Prostate gland (tissue), 2 donors: ENCODE data around the gene PTPRD. TPM values are rescaled to one million over a fixed set of nuclear protein-coding genes. Genes with fewer than 3 reads are reported as not detected.

Experiments used
- DNase-seq: peaks from one replicate; pipeline ENCODE4 v3.0.0-alpha.2; 2019; ENCODE audit warnings: low spot score
- H3K27ac ChIP-seq, 2 donors: fragments of 200-600 bp; sonication (generic); 2 replicates each; pipeline ENCODE4 v1.5.1; 2017 to 2019
- H3K27me3 ChIP-seq: fragments of 200-600 bp; sonication (generic); replicated peaks from 2 replicates; pipeline ENCODE4 v1.5.1; 2019; ENCODE audit not compliant: insufficient read depth
- H3K36me3 ChIP-seq, 2 donors: fragments of 200-600 bp; sonication (generic); 1 replicate in 1 of 2; 2 replicates in 1 of 2; pipeline versions ENCODE4 v1.5.1 to v1.8.1; 2017 to 2019
- H3K4me1 ChIP-seq: fragments of 200-600 bp; sonication (generic); replicated peaks from 2 replicates; pipeline ENCODE4 v1.5.1; 2019
- H3K4me3 ChIP-seq, 2 donors: fragments of 200-600 bp; sonication (generic); 2 replicates each; pipeline ENCODE4 v1.5.1; 2017 to 2019
- H3K9me3 ChIP-seq: fragments of 200-600 bp; sonication (generic); 2 replicates; pipeline ENCODE4 v1.5.1; 2017
- CTCF ChIP-seq, 4 experiments: fragments of 200-600 bp in 2 of 4; fragments of 450-650 bp in 2 of 4; sonication (generic) in 2 of 4; IDR thresholded peaks; 1 replicate in 3 of 4; 2 replicates in 1 of 4; pipeline ENCODE4 v1.5.1; 2016 to 2019; ENCODE audit warnings: antibody characterized with exemption in 4 of 4, mild to moderate bottlenecking in 2 of 4, moderate library complexity in 2 of 4
- POLR2A ChIP-seq: fragments of 450-650 bp; IDR thresholded peaks from one replicate; pipeline ENCODE4 v1.6.1; 2016; ENCODE audit warnings: antibody characterized with exemption, mild to moderate bottlenecking
- POLR2AphosphoS5 ChIP-seq: sonication (generic); formaldehyde crosslinking; IDR thresholded peaks from one replicate; pipeline ENCODE4 v1.6.1; 2017; ENCODE audit warnings: antibody characterized with exemption
- WGBS: methylation state at CpG from one replicate; pipeline ENCODE4 v1.1.5; 2018; 5-methylcytosine and 5-hydroxymethylcytosine counted together
- intact Hi-C: fragments of 100-400 bp; cut with DNase I; formaldehyde crosslinking; loops from one replicate; pipeline ENCODE4 v1.14.2; 2022
- total RNA-seq, 2 donors: library from RNA; depleted of rRNA; stranded (reverse); fragments of >200 nt; gene quantifications; one replicate each; pipeline ENCODE4 v1.1.0, GENCODE V29; 2016

Gene PTPRD
- total RNA-seq, 2 donors from 2014 or later: 5.8 to 23.1 TPM

- Histone ChIP-seq H3K36me3 (no peaks in the 10 kb centered on the region), H3K9me3 (no peaks in the 10 kb centered on the region), H3K4me3 (no peak overlapping the region), H3K4me1 (no peaks in the 10 kb centered on the region), H3K27ac (no peak overlapping the region), H3K27me3 (no peaks in the 10 kb centered on the region)
- TF ChIP-seq POLR2AphosphoS5 (no peak), CTCF (IDR thresholded peaks at IDR 0.05) (no peak), POLR2A (no peak)
- DNase-seq: no peak
- 44% methylated on average over 3 of the region's 3 CpGs for WGBS
- intact Hi-C loops: no loop called here
Observed at GRCh38 chr9:8651846-8652215, 1961.0 kb downstream of the PTPRD start.

GRCh38 chr9:8651070-8651845 lies 1961.5 kb downstream of the PTPRD start:
- Histone ChIP-seq H3K36me3 (no peaks in the 10 kb centered on the region), H3K9me3 (no peaks in the 10 kb centered on the region), H3K4me3 (no peak overlapping the region), H3K4me1 (no peaks in the 10 kb centered on the region), H3K27ac (no peak overlapping the region), H3K27me3 (no peaks in the 10 kb centered on the region)
- TF ChIP-seq POLR2AphosphoS5 (no peak), CTCF (IDR thresholded peaks at IDR 0.05) (no peak)
- DNase-seq: no peak
- 75% methylated on average over 10 of the region's 10 CpGs for WGBS
- intact Hi-C loops: no loop called here

- no peaks in the 10 kb centered on the region for H3K9me3 ChIP-seq
- H3K27ac ChIP-seq: no peak overlapping the region
- TF ChIP-seq CTCF (IDR thresholded peaks at IDR 0.05) (no peak), POLR2AphosphoS5 (no peak), POLR2A (no peak)
- 84% methylated on average over 4 of the region's 4 CpGs for WGBS
- no peak overlapping the region for H3K4me3 ChIP-seq
- intact Hi-C loops: no loop called here
- no peaks in the 10 kb centered on the region for H3K36me3 ChIP-seq
- H3K27me3 ChIP-seq: no peaks in the 10 kb centered on the region
- no peak for DNase-seq
- H3K4me1 ChIP-seq: no peaks in the 10 kb centered on the region
Observed at GRCh38 chr9:8649807-8650206, 1963.0 kb downstream of the PTPRD start.

GRCh38 chr9:8649160-8649559 lies 1963.6 kb downstream of the PTPRD start:
- no peaks in the 10 kb centered on the region for H3K9me3 ChIP-seq
- TF ChIP-seq CTCF (IDR thresholded peaks at IDR 0.05) (no peak), POLR2AphosphoS5 (no peak), POLR2A (no peak)
- H3K4me3 ChIP-seq: no peak overlapping the region
- WGBS: 66% methylated on average over 2 of the region's 2 CpGs
- intact Hi-C loops: no loop called here
- H3K36me3 ChIP-seq: no peaks in the 10 kb centered on the region
- H3K27me3 ChIP-seq: no peaks in the 10 kb centered on the region
- H3K4me1 ChIP-seq: no peaks in the 10 kb centered on the region
- H3K27ac ChIP-seq: no peak overlapping the region
- DNase-seq: no peak

GRCh38 chr9:8648271-8648845 lies 1964.4 kb downstream of the PTPRD start:
- intact Hi-C loops: no loop called here
- whole genome bisulfite sequencing: 84% methylated on average over 2 of the region's 2 CpGs
- no peaks in the 10 kb centered on the region for H3K9me3 ChIP-seq

More at GRCh38 chr9:8648271-8648845, 1964.4 kb downstream of the PTPRD start:
- TF ChIP-seq POLR2A: no peak
- no peak for TF ChIP-seq CTCF (IDR thresholded peaks at IDR 0.05)
- TF ChIP-seq POLR2AphosphoS5: no peak
- Histone ChIP-seq H3K4me1 (no peaks in the 10 kb centered on the region), H3K27ac (no peak overlapping the region), H3K36me3 (no peaks in the 10 kb centered on the region), H3K4me3 (no peak overlapping the region), H3K27me3 (no peaks in the 10 kb centered on the region)
- DNase-seq: no peak
